OCI-LY7 (cell line): Measurements from ENCODE around the gene IPO4. TPM values are rescaled to one million over a fixed set of nuclear protein-coding genes. Genes with fewer than 3 reads are reported as not detected.

ENCODE experiments used
- BruUV-seq: library from RNA; stranded (reverse); fragments of 400-500 nt; replicated peaks from 2 replicates; lab custom pipeline; 2021; lab: Mats Ljungman, UMichigan
- CTCF ChIA-PET: fragments of 300-600 bp; sonication (Branson Sonifier 250); formaldehyde crosslinking; loops from one replicate; lab custom pipeline; 2022; ENCODE audit warnings: antibody characterized with exemption; ENCODE audit not compliant: unreplicated experiment; lab: Charles Lee
- POLR2A ChIA-PET: fragments of 300-600 bp; sonication (Branson Sonifier 250); formaldehyde crosslinking; loops from one replicate; lab custom pipeline; 2022; ENCODE audit warnings: antibody characterized with exemption; lab: Charles Lee
- DNase-seq: peaks from one replicate; pipeline ENCODE4 v3.0.0-alpha.2; 2015; ENCODE audit warnings: low spot score
- H2AFZ ChIP-seq: fragments of 200-600 bp; sonication (generic), shearing (Covaris generic); 2 replicates; pipeline ENCODE4 v1.6.1; 2014; ENCODE audit warnings: mild to moderate bottlenecking, antibody characterized with exemption, low read length, moderate library complexity
- H3K27ac ChIP-seq: fragments of 200-600 bp; sonication (generic); 2 replicates; pipeline ENCODE4 v1.5.1; 2014; ENCODE audit warnings: mixed run types, low read depth, mild to moderate bottlenecking, moderate library complexity, low read length, inconsistent platforms; ENCODE audit not compliant: poor library complexity, severe bottlenecking
- H3K36me3 ChIP-seq: fragments of 200-600 bp; sonication (generic); 2 replicates; pipeline ENCODE4 v1.6.1; 2014; ENCODE audit warnings: mild to moderate bottlenecking, antibody characterized with exemption, low read length, moderate library complexity, mixed read lengths; ENCODE audit not compliant: insufficient read depth
- H3K4me1 ChIP-seq: fragments of 200-600 bp; sonication (generic); 2 replicates; pipeline ENCODE4 v1.5.1; 2014; ENCODE audit warnings: mild to moderate bottlenecking, low read length; ENCODE audit not compliant: insufficient read depth, poor library complexity, severe bottlenecking
- H3K4me2 ChIP-seq: fragments of 200-600 bp; sonication (generic); 2 replicates; pipeline ENCODE4 v1.6.1; 2014; ENCODE audit warnings: mild to moderate bottlenecking, low read length
- H3K4me3 ChIP-seq: fragments of 200-600 bp; sonication (generic); 2 replicates; pipeline ENCODE4 v1.5.1; 2014; ENCODE audit warnings: mild to moderate bottlenecking, low read depth, low read length; ENCODE audit not compliant: poor library complexity, severe bottlenecking
- H3K79me2 ChIP-seq: fragments of 200-600 bp; sonication (generic); 2 replicates; pipeline ENCODE4 v1.6.1; 2016; ENCODE audit warnings: low read depth, mild to moderate bottlenecking, low read length, moderate library complexity, mixed read lengths; ENCODE audit not compliant: insufficient read depth
- H3K9me2 ChIP-seq: fragments of 200-600 bp; sonication (generic); 2 replicates; pipeline ENCODE4 v1.6.1; 2016; ENCODE audit warnings: mild to moderate bottlenecking, low read length, mixed read lengths; ENCODE audit not compliant: insufficient read depth
- H3K9me3 ChIP-seq: fragments of 200-600 bp; sonication (generic); 2 replicates; pipeline ENCODE4 v1.6.1; 2014; ENCODE audit warnings: mild to moderate bottlenecking, mixed run types, low read length, mixed read lengths
- H4K20me1 ChIP-seq: fragments of 200-600 bp; sonication (generic); 2 replicates; pipeline ENCODE4 v1.6.1; 2014; ENCODE audit warnings: mild to moderate bottlenecking, antibody characterized with exemption, low read length, moderate library complexity, mixed read lengths; ENCODE audit not compliant: insufficient read depth
- EZH2phosphoT487 ChIP-seq: fragments of 200-600 bp; sonication (generic); IDR thresholded peaks from 2 replicates; pipeline ENCODE4 v1.6.1; 2018; ENCODE audit warnings: low read depth, borderline replicate concordance, mild to moderate bottlenecking, mixed run types, antibody characterized with exemption, low read length, moderate library complexity, mixed read lengths
- intact Hi-C: fragments of 100-400 bp; cut with micrococcal nuclease; formaldehyde crosslinking; loops from one replicate; pipeline ENCODE4 v1.10.0; 2022; ENCODE audit not compliant: unreplicated experiment
- total RNA-seq, 2 experiments: library from RNA; depleted of rRNA in 1 of 2; stranded (reverse); fragments of >200 nt in 1 of 2; shearing (Covaris generic) in 1 of 2; gene quantifications; 2 replicates each; pipeline ENCODE4 v1.2.3, GENCODE V29; 2014 to 2022
- TF ChIP-seq, protein P1 (sequence below): fragments of 200-600 bp; sonication (generic); conservative IDR thresholded peaks from 2 replicates; pipeline ENCODE4 v1.5.1; 2014; ENCODE audit warnings: mild to moderate bottlenecking, antibody characterized with exemption, low read length, moderate library complexity, mixed read lengths

The IPO4 gene
- total RNA-seq, 2 experiments from 2014 or later: 53.1 to 59.2 TPM

- CTCF ChIA-PET: no interaction called here
- Histone ChIP-seq H3K9me3 (no peaks in the 10 kb centered on the region), H3K36me3 (peaks cover 65% of the 10 kb centered on the region), H3K4me3 (no peak overlapping the region), H2AFZ (no peak overlapping the region), H4K20me1 (no peaks in the 10 kb centered on the region), H3K27ac (no peak overlapping the region), H3K79me2 (no peaks in the 10 kb centered on the region), H3K9me2 (no peaks in the 10 kb centered on the region), H3K4me2 (no peak overlapping the region), H3K4me1 (no peaks in the 10 kb centered on the region)
- POLR2A ChIA-PET: interaction anchor here (0.5 to 0.6 kb wide), 3 partner anchors 19 to 961 kb away, joined by 3 read pairs; partner anchors contain the start of genes IRF9 and RNF31
- no peak for DNase-seq
- intact Hi-C loops: no loop called here
- TF ChIP-seq EZH2phosphoT487: no peak
- TF ChIP-seq, protein P1, sequence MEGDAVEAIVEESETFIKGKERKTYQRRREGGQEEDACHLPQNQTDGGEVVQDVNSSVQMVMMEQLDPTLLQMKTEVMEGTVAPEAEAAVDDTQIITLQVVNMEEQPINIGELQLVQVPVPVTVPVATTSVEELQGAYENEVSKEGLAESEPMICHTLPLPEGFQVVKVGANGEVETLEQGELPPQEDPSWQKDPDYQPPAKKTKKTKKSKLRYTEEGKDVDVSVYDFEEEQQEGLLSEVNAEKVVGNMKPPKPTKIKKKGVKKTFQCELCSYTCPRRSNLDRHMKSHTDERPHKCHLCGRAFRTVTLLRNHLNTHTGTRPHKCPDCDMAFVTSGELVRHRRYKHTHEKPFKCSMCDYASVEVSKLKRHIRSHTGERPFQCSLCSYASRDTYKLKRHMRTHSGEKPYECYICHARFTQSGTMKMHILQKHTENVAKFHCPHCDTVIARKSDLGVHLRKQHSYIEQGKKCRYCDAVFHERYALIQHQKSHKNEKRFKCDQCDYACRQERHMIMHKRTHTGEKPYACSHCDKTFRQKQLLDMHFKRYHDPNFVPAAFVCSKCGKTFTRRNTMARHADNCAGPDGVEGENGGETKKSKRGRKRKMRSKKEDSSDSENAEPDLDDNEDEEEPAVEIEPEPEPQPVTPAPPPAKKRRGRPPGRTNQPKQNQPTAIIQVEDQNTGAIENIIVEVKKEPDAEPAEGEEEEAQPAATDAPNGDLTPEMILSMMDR: no peak
- BruUV-seq: no TSS peak
Measured at GRCh38 chr14:24179961-24180796, 8.4 kb downstream of the IPO4 start.

GRCh38 chr14:24179294-24179960 lies 9.2 kb downstream of the IPO4 start:
- Histone ChIP-seq H3K4me2 (no peak overlapping the region), H2AFZ (no peak overlapping the region), H3K9me3 (no peaks in the 10 kb centered on the region), H4K20me1 (no peaks in the 10 kb centered on the region), H3K27ac (no peak overlapping the region), H3K36me3 (peaks cover 57% of the 10 kb centered on the region), H3K79me2 (no peaks in the 10 kb centered on the region), H3K4me3 (no peak overlapping the region), H3K4me1 (no peaks in the 10 kb centered on the region), H3K9me2 (no peaks in the 10 kb centered on the region)
- intact Hi-C loops: no loop called here
- ChIA-PET CTCF (no interaction called here), POLR2A (no interaction called here)
- no TSS peak for BruUV-seq
- no peak for DNase-seq
- no peak for TF ChIP-seq EZH2phosphoT487
- TF ChIP-seq, protein P1: no peak
